Bronchial epithelial cell (primary cell): ENCODE measurements around the gene PNRC1. TPM values are rescaled to one million over a fixed set of nuclear protein-coding genes. Genes with fewer than 3 reads are reported as not detected.
A peak's percentile ranks its signal among the peaks of the same experiment; 100 is the strongest.

Experiments
- DNase-seq: peaks from one replicate; pipeline ENCODE4 v3.0.0-alpha.2; 2010; ENCODE audit warnings: low read depth
- FAIRE-seq: peaks from 2 replicates; lab custom pipeline; 2011; peaks lifted over from hg19 to GRCh38; lab: Jason Lieb, UNC
- H3K27me3 ChIP-seq: 2 replicates; pipeline ENCODE4 v1.5.1; 2011; ENCODE audit warnings: low read length; ENCODE audit not compliant: control insufficient read depth, insufficient read depth
- H3K36me3 ChIP-seq: 2 replicates; pipeline ENCODE4 v1.5.1; 2011; ENCODE audit warnings: low read length; ENCODE audit not compliant: control insufficient read depth, insufficient read depth
- H3K4me3 ChIP-seq: 2 replicates; pipeline ENCODE4 v1.5.1; 2011; ENCODE audit warnings: mild to moderate bottlenecking, low read depth, low read length, control low read depth
- total RNA-seq: library from RNA; depleted of rRNA; stranded (reverse); fragments of >200 nt; gene quantifications from 2 replicates; pipeline ENCODE4 v1.2.1, GENCODE V29; 2014
- TF ChIP-seq, protein P1 (sequence below): IDR thresholded peaks from 2 replicates; pipeline ENCODE4 v1.5.1; 2011; ENCODE audit warnings: mild to moderate bottlenecking, moderate library complexity, low read length, control low read depth, inconsistent platforms; ENCODE audit not compliant: insufficient read depth, severe bottlenecking

The PNRC1 gene
- total RNA-seq, 1 donor from 2014 or later: 21.1 TPM

DNA sequence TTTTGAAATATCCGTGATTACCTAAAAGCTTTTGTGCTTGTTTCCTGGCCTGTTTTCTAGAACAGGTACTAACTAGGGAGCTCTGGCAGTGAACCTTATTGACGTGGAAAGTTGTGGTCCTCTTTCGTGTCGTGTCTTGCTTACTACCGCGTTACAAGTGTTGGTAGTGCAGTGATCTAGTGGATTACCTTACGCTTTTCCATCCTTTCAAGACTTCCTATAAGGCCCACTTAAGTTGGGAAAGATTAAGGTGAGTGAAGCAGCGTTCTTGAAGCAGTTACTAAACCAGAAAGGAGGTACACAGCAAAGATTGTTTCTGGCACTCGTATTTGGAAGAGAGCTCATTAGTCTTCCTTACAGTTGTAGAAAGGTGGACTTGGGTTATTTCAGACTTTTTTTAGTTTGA is 1.9 kb downstream of the PNRC1 start:
- TF ChIP-seq, protein P1, sequence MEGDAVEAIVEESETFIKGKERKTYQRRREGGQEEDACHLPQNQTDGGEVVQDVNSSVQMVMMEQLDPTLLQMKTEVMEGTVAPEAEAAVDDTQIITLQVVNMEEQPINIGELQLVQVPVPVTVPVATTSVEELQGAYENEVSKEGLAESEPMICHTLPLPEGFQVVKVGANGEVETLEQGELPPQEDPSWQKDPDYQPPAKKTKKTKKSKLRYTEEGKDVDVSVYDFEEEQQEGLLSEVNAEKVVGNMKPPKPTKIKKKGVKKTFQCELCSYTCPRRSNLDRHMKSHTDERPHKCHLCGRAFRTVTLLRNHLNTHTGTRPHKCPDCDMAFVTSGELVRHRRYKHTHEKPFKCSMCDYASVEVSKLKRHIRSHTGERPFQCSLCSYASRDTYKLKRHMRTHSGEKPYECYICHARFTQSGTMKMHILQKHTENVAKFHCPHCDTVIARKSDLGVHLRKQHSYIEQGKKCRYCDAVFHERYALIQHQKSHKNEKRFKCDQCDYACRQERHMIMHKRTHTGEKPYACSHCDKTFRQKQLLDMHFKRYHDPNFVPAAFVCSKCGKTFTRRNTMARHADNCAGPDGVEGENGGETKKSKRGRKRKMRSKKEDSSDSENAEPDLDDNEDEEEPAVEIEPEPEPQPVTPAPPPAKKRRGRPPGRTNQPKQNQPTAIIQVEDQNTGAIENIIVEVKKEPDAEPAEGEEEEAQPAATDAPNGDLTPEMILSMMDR: no peak
- Histone ChIP-seq H3K36me3 (peaks cover 11% of the 10 kb centered on the region), H3K27me3 (no peaks in the 10 kb centered on the region), H3K4me3 (peak overlapping the region; percentile 98)
- DNase-seq: peak; percentile 52
- FAIRE-seq: no peak

DNA sequence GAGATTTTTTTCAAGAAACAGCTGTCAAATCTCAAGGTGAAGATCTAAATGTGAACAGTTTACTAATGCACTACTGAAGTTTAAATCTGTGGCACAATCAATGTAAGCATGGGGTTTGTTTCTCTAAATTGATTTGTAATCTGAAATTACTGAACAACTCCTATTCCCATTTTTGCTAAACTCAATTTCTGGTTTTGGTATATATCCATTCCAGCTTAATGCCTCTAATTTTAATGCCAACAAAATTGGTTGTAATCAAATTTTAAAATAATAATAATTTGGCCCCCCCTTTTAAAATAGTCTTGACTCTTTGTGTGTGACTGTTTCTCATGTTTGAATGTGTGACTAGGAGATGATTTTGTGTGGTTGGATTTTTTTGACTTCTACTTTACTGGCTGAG is 4.0 kb downstream of the PNRC1 start:
- H3K27me3 ChIP-seq: no peaks in the 10 kb centered on the region
- no peak overlapping the region for H3K4me3 ChIP-seq
- DNase-seq (no peak), FAIRE-seq (no peak)
- TF ChIP-seq, protein P1: no peak
- H3K36me3 ChIP-seq: peaks cover 11% of the 10 kb centered on the region

DNA sequence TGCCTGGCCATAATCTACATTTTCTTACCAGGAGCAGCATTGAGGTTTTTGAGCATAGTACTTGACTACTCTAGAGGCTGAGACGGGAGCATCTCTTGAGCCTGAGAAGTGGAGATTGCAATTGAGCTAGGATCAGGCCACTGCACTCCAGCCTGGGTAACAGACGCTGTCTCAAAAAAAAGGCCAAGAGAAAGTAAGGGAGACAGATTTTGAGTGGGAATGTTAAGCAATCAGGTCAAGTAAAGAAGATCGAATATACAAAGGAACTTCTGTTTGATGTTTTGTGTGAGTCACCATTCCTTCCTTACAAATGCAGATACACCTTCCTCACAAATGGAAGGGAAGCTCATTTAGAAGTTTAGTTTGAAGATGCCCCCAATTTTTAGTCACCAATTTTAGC is 4.4 kb downstream of the PNRC1 start:
- Histone ChIP-seq H3K4me3 (no peak overlapping the region), H3K36me3 (peaks cover 11% of the 10 kb centered on the region), H3K27me3 (no peaks in the 10 kb centered on the region)
- DNase-seq (peak; percentile 35), FAIRE-seq (no peak)
- TF ChIP-seq, protein P1: no peak

DNA sequence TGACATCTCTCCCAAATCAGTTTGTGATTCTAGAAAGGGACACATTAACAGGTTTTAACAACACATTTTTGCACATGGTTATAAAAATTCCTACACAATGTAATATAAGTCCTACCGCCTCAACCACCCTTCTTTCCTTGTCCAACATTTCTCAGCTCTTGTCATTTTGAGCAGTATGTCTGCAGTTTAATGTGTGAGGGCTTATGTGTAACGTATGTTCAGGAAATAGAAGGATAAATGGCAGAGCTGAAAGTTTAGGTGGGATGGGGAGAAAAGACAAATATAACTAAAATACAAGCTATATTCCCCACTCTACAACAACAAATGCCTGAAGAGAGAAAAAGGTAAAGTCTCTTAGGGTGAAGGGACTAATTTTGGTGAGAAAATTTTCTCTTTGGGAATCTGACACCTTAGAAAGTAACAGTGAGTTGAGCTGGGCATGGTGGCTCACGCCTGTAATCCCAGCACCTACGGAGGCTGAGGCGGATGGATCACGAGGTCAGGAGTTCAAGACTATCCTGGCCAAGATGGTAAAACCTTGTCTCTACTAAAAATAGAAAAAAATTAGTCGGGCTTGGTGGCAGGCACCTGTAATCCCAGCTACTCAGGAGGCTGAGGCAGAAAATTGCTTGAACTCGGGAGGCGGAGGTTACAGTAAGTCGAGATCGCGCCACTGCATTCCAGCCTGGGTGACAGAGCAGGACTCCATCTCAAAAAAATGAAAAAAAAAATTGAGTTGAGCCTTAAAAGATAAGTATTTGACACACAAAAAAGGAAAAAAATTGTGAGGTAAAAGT is 5.1 kb downstream of the PNRC1 start:
- TF ChIP-seq, protein P1: no peak
- Histone ChIP-seq H3K4me3 (no peak overlapping the region), H3K27me3 (no peaks in the 10 kb centered on the region), H3K36me3 (peaks cover 11% of the 10 kb centered on the region)
- FAIRE-seq: no peak
- DNase-seq: peak; percentile 13

DNA sequence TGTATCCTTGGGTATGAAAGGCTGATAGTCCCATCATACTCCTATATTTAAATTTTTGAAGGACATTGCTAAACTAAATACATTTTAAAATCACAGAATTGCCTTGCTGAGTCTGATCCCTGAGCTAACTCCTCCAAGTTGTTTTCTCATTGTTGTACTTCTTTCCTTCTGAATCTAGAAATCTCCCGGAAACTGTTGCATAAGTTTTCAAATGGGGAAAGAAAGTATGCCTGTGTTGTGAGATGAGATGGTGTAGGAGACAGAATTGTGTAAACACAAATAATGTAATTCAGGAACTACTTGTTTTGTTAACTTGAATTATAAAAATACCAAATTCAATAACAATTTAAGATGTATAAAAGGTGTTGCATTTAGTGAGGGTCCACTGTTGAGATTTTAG is 7.3 kb downstream of the PNRC1 start:
- no peak for FAIRE-seq

More for the DNA sequence above, 7.3 kb downstream of the PNRC1 start:
- H3K27me3 ChIP-seq: no peaks in the 10 kb centered on the region
- H3K4me3 ChIP-seq: no peak overlapping the region
- TF ChIP-seq, protein P1: no peak
- DNase-seq: no peak
- peaks cover 9% of the 10 kb centered on the region for H3K36me3 ChIP-seq
